NCI-H128 (cell line): ENCODE measurements around the gene PAPPA2.

Experiments
- DNase-seq: peaks from one replicate; lab custom pipeline; 2025; ENCODE audit not compliant: unreplicated experiment; lab: John Stamatoyannopoulos, UW

Gene PAPPA2

DNA sequence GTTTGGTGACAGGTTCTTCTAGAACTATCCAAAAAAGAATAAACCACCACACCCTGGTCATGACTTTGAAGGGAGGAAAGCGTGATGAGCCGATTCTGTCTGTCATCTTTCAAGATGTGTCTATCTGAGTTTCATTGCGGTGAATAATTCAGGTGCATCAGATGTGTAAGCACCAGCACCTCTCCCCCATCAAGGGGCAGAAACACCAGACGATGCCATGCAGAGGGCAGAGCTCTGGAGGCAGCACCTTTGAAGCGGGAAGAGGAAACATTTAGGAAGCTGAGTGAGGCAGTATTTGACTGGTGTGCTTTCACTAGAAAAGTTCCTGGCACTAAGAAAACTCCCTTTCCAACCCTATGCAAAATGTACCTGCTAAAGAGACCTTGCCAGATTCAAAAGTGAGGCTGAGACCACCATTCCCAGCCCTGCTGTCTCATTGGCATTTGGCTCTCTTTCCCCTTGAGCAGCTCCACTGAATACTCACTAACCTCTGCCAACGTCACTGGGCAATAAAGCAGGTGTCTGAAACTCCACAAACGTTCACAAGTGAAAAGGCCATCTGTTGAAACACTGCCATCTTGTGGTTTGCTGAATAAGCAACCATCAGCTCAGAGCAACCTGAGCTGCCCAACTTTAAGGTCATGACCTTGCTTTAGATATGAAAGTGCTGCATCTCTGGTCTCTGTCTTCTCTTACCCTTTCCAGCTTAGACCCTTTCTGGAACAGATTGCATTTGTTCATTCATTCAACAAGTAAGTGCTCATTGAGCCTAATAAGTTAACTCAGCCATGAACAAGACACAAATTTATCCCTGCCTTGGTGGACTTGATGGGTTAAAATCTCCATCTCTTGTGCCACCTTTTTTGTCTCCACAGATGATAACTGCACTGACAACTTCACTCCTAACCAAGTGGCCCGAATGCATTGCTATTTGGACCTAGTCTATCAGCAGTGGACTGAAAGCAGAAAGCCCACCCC, 228.6 kb downstream of the PAPPA2 start:
- peak; percentile 20 for DNase-seq

DNA sequence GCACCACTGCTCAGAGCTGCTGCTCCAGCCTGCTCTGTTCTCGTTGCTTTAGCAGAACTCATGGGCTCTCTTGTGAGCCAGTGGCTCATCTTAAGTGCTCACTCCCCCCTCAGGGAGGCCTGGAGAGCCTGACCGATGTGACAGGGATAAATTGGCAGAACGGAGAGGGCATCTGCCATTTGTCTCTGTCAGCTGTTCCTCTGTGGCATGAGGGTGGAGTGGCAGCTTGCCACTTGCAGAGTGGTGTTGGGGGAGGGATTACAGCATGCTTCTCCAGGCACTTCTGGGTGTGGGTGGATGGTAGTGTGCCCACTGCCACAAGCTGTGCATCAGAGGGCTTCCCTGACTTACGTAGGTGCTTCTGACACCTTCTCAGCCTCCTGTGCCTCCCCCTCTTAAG, 229.5 kb downstream of the PAPPA2 start:
- DNase-seq = peak; percentile 22

DNA sequence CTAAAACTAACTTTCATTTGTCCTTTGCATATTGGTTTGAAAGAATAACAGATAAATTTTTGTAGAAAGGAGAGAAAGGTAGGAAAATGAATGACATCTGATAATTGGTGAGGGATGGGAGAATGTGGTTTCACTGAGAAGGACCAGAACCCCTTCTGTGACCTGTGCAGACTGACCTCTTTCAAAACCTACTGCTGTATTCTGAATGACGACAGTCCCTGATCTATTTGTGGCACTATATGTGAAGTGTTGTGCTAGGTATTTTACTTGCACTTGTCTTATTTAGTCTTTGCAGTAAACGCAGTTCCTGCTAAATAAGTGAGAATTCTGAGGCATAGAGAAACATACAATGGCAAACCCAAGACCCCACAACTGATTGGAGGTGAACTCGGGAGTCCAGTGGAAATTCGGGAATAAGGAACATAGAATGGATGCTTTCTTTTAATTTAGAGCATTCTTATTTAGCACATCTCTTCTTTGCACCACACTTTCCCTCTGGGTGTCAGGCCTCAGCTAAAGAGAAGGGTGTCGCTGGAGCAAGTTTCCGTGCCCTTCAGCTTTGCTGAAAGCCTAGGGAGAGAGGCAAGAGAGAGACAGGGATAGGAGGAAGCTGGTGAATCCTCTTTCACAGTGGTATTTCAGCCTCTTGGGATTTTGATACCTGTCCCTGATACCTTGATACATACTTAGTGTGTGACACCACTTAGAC, 230.2 kb downstream of the PAPPA2 start:
- no peak for DNase-seq

DNA sequence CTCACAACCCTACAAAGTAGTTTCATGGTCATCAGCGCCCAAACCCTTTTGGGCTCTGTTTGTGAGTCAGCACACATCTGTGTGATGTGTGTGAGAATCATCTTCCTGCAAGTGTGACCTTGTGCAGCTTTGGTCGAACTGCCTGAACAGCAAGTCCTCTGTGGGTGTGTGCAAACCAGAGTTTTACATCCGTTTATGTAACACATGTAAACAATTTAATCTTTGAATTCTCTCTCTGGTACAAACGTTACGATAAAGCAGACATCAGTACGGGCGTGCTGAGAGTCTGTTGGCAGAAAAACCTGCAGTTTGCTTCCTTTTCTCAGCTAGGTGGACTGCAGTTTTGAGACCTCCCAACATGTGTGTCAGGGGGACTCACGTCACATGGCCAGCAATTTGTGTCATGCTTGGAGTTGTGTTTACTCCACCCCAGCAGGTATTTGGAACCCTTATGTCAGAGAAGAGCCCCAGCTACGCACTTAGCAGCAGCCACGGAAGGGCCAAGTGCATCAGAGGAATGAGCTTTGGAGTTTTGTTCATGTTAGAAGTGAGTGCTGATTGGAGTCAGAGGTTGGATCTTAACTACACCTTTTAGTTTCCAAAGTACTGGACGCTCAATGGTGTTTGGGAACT, 230.8 kb downstream of the PAPPA2 start:
- DNase-seq = no peak

DNA sequence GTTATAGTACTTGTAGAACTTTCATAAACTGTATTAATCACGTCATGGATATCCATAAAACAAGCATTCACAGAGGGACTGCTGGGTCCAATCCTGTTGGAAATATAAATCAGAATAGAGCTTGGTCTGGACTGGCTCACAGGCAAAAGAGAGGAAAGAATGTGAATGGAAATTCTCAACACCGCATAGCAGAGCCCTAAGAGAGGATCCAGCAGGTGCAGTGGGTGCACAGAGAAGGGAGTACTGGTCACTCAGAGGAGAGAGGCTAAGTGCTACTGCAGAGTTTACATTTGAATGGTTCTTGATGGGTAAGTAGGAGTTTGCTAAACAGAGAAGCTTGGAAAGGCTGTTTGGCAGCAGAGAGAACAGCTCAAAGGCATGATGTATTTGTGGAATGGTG, 231.7 kb downstream of the PAPPA2 start:
- no peak for DNase-seq

DNA sequence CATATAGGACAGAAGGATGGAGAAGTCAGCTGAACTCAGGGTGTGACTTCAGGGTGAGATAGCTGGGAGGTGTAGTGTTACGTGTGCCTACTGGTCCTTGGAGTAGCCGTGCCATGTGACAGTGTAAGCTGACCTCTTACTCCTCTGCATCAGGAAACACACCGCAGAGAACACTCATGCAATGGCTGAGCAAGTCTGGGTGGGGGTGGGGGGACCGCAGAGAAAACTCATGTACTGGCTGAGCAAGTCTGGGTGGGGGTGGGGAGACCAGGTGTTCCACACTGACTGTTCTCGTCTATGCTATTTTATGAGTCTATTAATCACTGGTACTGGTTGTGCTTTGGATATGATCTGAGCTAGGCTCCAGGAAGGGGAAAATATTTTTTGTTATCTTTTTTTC, 233.1 kb downstream of the PAPPA2 start:
- DNase-seq = no peak

DNA sequence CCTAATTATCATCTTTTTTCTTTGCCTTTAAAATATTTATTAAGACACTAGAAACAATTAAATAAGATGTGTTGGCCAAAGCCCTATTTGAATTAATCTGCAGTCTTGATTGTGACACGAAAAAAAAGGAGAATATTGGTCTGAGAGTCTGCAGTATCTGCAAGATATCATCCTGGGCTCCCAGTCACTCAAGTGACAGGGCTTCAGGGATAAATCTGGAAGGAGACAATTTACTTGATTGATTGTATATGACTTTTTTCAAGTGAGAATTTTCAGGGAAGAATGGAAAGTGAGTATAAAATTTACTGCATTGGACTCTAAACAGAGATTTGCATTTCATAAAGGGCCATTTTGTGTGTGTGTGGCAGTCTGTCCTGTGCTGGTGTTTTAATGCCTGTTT, 233.7 kb downstream of the PAPPA2 start:
- DNase-seq = no peak

DNA sequence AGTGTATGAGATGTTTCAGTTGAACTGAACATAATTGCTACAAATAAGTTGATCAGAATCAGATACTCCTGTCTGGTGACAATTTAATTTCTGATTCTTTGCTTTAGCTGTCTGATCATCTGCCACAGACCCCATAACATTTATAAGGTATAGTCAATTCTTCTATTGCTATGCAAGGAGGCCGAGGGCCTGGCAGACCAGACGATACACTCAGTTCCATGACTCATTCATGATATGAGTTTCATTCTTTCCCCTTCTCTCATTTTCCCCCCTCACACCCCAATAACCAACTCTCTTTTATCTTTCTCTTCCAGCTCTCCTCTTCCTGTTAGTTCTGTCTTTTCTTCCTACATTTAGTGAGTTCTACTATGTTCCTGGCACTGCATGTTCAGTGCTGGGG, 236.8 kb downstream of the PAPPA2 start:
- no peak for DNase-seq

DNA sequence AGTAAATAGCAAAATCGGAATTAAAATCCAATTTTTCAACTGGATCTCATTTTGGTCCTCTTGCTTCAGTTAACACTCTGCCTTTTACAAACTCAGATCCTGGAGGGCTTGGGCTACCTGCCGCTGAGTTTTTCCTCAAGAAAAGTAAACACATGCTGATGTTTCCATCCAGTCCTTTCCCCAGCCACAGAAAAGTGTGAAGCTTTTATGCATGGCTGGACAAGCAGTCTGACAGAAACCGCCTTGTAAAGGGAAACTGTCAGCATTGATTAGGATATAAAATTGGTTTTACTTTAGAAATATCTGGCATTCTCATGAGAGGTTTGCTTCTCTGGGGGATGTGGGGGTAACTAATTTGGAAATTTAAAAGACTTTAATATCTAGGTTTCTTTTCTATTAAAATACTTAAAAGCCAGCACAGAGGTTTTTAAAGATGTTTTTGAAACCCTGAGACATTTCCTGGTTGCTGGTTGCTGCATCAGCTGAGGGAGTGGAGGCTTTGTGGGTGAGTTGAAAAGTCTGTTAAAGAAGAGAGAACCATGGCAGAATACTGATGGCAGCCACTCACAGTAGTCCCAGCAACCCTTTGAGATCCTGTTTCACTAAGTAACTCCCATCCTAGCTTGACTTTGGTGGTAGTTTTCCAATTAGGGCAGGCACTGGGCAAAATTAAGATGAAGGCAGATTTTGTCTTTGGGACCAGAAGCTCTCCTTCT, 238.3 kb downstream of the PAPPA2 start:
- no peak for DNase-seq

DNA sequence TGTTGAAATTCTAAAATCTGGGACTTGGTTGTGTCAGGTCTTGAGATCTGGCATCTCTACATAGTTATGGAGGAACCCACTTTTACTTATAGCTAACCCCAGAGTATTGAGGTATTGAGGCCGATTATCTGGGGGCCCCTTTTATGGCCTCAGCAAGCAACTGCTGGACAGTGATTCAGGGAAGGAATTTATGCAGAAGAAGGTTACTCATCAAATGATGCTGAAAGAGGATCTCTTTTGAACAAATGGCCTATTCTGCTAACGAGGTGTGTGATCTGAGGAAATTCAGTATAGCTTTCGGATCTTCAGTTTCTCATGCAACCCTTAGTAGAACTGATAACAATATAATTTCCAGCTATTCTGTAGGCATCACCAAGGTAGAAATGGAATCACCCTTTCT, 239.9 kb downstream of the PAPPA2 start:
- no peak for DNase-seq

DNA sequence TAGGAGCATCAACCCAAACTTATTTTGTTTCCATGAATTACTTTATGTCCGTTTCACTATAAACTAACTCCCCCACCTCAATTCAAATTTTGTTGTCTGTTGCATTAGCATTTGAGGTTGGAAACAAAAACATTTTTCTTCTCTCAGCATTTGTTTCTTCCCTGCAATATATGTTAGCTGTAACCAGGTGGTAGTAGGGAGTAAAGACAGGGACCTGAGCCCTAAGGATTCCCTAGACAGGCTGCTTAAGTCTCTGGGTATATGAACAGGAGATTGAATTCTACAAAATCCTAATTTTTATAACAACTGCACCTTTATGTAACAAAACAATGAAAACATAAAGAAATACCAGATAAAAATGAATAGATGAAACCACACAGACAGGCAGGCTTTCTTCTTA, 242.6 kb downstream of the PAPPA2 start:
- DNase-seq = no peak

DNA sequence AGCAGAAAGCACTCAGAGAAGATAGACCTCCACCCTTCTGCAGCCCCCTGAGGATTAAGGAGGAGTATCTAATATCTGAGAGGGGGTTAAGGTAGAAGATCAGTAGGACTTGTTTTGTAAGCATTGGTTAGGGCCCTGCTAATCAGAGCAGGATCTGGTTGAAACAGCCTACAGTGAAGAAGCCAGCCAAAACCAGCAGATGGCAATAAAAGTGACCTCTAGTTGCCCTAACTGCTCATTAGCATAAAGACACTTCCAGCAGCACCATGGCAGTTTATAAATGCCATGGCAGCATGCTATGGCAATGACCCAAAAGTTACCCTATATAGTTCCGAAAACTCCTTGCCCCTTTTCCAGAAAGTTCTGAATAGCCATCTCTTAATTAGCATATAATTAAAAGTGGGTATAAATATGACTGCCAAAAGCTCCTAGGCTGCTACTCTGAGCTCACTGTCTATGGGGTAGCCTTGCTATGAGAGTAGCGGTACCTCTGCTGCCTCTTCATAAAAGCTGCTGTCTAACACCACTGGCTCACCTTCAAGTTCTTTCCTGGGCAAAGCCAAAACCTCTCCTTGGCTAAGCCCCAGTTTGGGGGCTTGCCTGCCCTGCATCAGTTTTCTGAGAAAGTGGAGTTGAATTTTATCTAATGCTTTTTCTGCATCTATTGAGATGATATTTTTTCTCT, 254.2 kb downstream of the PAPPA2 start:
- no peak for DNase-seq

DNA sequence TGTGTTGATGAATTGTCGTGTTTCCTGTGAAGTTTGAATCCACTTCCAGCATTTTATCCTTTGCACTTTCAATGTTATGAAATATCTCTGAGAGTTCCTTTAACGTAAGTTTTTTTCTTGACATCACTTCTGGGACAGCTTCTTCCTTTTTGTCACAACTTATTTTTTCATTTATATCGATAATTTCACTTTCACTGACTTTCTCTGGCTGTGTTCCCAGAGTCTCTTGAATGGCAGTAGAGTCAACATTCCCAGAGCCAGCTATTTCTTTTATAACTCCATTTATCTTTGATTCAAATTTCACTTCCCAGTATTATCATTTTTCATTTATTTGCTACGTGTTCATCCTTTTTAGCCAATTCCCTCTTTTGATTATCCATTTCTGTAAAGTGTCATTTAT, 256.5 kb downstream of the PAPPA2 start:
- no peak for DNase-seq

DNA sequence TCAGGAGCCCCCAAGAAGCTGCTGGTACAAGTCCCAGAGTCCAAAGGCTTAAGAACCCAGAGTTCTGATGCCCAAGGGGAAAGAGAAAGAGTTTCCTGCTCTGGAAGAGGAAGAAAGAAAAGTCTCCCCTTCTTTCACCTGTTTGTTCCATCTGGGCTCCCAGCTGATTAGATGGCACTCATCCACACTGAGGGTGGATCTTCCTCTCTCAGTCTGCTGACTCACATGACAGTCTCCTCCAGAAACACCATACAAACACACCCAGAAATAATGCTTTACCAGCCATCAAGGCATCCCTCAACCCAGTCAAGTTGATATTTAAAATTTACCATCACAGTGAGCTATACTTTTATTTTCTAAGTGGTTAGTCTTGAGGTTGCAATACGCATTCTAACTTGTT, 257.9 kb downstream of the PAPPA2 start:
- no peak for DNase-seq

DNA sequence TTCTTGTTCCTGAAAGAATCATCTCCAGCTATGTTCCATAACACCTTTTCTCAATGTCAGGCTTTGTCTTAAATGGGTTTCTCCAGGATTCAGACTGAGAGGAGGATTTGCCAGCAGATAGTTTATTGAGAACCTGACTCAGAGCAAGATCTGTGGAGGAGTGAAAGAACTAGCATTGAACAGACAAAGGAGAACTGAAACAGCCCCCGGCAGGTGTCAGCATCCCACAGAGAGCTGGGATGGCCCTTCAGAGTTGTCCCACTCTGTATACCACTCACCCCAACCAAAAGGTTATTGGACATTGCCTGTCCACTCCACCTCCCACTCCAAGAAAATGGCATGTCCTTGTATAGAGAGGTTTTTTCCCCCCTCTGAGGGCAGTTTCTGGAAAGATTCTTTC, 270.7 kb downstream of the PAPPA2 start:
- no peak for DNase-seq

DNA sequence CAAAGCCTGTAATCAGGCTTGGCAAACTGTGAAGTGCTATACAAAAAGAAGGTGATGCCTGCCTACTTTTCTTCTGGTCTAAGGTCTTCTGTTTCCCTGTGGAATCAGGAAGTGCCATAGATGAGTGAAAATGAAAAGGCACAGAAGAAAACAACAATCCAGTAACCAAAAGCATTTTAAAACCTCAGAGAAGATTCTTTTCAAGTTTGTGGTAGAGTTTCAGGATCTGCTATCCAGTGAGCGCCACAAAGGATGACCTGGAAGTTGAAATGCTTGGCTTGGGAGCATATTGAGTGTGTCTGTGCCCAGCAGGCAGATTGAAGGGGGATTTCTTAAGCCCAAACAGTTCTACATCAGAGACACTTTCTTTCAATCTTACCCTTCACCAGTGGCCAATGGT, 272.2 kb downstream of the PAPPA2 start:
- no peak for DNase-seq

DNA sequence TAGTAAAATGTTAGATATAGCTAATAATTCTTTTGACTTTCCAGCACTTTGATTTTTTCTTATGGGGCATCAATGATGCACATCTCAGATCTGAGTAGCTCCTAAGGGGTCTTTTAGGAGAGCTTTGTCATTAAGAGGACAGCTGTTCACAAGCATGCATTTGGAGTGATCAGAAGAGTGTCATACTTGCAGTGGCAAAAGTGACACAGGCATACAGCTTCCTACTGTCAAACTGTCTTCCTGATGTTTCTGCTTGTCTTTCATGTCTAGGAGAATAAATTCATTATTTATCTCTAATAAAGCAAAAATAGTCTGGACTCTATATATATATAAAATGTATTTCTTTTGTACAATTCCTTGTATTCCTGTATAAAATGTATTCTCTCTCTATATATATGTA, 273.0 kb downstream of the PAPPA2 start:
- no peak for DNase-seq

DNA sequence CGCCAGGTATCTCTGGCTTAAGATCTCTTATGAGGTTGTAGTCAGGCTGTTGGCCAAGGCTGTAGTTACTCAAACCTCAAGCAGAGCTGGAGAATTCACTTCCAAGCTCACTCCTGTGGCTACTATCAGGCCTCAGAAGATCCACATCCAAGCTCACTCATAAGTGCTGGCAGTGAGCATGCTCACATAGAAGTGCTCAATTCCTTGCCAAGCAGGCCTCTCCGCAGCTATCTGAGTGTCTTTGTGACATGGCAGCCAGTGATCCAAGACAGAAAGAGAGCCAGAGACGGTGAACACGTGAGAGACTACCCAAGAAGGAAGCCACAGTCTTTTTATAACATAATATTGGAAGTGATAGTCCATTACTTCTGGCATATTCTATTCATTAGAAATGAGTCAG, 278.2 kb downstream of the PAPPA2 start:
- no peak for DNase-seq

DNA sequence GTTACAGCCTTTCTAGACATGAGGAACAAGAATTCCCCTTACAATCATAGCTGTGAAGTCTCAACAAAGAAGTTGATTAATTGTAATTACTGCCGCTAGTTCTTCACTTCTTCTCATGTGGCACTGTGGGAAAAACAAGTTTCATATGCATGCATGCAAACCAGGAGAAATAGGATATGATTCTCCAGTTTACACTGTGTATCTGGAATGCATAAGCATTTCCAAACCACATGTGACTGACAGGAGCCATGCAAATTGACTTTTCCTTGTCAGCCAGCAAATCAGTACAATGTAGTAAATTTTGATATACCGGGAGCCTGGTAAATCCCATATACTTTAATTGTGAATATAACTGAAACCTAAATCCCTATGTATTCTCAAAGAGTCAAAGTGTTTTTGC, 279.3 kb downstream of the PAPPA2 start:
- DNase-seq = no peak

DNA sequence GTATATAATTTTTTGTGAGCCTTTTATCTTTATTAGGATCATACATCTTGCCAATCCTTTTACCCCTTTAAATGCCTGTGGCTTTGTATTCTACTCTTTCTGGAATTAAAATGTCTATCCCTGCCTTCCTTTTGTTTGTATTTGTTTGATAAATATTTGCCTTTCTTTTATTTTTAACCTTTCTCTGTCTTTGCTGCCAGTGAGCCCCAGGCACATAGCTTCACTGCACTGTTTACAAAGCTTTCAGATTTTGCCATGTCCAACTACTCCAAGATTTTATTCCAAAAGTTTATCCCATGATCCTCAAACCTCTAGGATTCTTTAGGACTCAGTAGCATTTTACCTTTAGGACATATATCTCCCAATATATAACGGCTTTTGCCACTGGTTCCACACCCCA, 281.2 kb downstream of the PAPPA2 start:
- DNase-seq = no peak

DNA sequence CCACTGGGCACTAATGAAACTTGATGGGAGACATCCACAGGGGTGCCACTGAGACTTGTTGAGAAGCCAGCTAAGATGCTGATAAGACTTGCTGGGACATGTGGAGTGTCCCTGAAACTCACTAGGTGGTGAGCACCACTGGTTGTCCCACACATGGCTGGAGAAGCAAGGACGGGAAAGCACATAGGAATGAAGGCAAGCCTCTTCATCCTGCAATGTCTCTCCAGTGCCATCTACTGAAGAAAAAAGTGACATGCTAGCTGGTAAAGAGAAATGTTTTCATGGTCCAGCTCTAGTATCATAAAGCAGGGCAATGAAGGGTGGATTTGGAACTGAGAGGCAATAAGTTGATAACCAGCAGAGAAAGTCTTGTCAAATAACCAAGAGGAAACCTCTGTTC, 283.0 kb downstream of the PAPPA2 start:
- DNase-seq = no peak
